DOHH2 (cell line): ENCODE data around the gene DNAJC28.
"Not testable (repeated sequence)": the region's sequence is repeated elsewhere in the genome, so short reads cannot be mapped to it uniquely, and the experiment has no call there.

Experiments
- H3F3A ChIP-seq: fragments of 200-600 bp; sonication (generic), shearing (Covaris generic); 2 replicates; pipeline ENCODE4 v1.6.0; 2016; ENCODE audit warnings: antibody characterized with exemption, mild to moderate bottlenecking; ENCODE audit not compliant: control insufficient read depth, insufficient read depth
- H3K27ac ChIP-seq: fragments of 200-600 bp; sonication (generic); 2 replicates; pipeline ENCODE4 v1.5.1; 2014; ENCODE audit warnings: low read depth, mild to moderate bottlenecking, low read length, moderate library complexity
- H3K27me3 ChIP-seq: fragments of 200-600 bp; sonication (generic); 2 replicates; pipeline ENCODE4 v1.6.1; 2014; ENCODE audit warnings: mild to moderate bottlenecking, low read length, mixed read lengths; ENCODE audit not compliant: control insufficient read depth
- H3K36me3 ChIP-seq: fragments of 200-600 bp; sonication (generic); 2 replicates; pipeline ENCODE4 v1.6.1; 2014; ENCODE audit warnings: mild to moderate bottlenecking, low read length, moderate library complexity, mixed read lengths; ENCODE audit not compliant: control insufficient read depth
- H3K4me1 ChIP-seq: fragments of 200-600 bp; sonication (generic); 2 replicates; pipeline ENCODE4 v1.6.1; 2014; ENCODE audit warnings: mild to moderate bottlenecking, low read length, mixed read lengths; ENCODE audit not compliant: control insufficient read depth
- H3K4me2 ChIP-seq: fragments of 200-600 bp; sonication (generic); 2 replicates; pipeline ENCODE4 v1.6.0; 2014; ENCODE audit warnings: mild to moderate bottlenecking, low read length, moderate library complexity
- H3K4me3 ChIP-seq: fragments of 200-600 bp; sonication (generic); 2 replicates; pipeline ENCODE4 v1.5.1; 2014; ENCODE audit warnings: mild to moderate bottlenecking, low read length, mixed read lengths
- H3K79me2 ChIP-seq: fragments of 200-600 bp; sonication (generic); 2 replicates; pipeline ENCODE4 v1.6.1; 2014; ENCODE audit warnings: mild to moderate bottlenecking, low read length, mixed read lengths; ENCODE audit not compliant: control insufficient read depth
- H3K9me2 ChIP-seq: fragments of 200-600 bp; sonication (generic); replicated peaks from 2 replicates; pipeline ENCODE4 v1.6.1; 2014; ENCODE audit warnings: mild to moderate bottlenecking, low read length, mixed read lengths; ENCODE audit not compliant: control insufficient read depth
- H3K9me3 ChIP-seq: fragments of 200-600 bp; sonication (generic); 2 replicates; pipeline ENCODE4 v1.6.1; 2014; ENCODE audit warnings: antibody characterized with exemption, low read length, mixed read lengths; ENCODE audit not compliant: control insufficient read depth, insufficient read depth
- H4K20me1 ChIP-seq: fragments of 200-600 bp; sonication (generic); 2 replicates; pipeline ENCODE4 v1.6.0; 2014; ENCODE audit warnings: low read depth, mild to moderate bottlenecking, antibody characterized with exemption, low read length, moderate library complexity; ENCODE audit not compliant: control insufficient read depth, insufficient read depth
- EZH2phosphoT487 ChIP-seq: fragments of 200-600 bp; sonication (generic); IDR thresholded peaks from 2 replicates; pipeline ENCODE4 v1.6.1; 2017; ENCODE audit warnings: borderline replicate concordance, mild to moderate bottlenecking, antibody characterized with exemption, low read length, moderate library complexity, mixed read lengths
- TF ChIP-seq, protein P1 (sequence below): fragments of 200-600 bp; sonication (generic); IDR thresholded peaks from one replicate; pipeline ENCODE4 v1.5.1; 2014; ENCODE audit warnings: antibody characterized with exemption, mild to moderate bottlenecking, low read depth, low read length; ENCODE audit not compliant: poor library complexity, severe bottlenecking

DNAJC28 gene

GRCh38 chr21:33470701-33471100 lies 20.8 kb downstream of the DNAJC28 start:
- peaks cover 6% of the 10 kb centered on the region for H3F3A ChIP-seq
- H4K20me1 ChIP-seq = no peaks in the 10 kb centered on the region
- no peak overlapping the region for H3K4me2 ChIP-seq
- H3K27me3 ChIP-seq = no peaks in the 10 kb centered on the region
- H3K9me2 ChIP-seq = no peaks in the 10 kb centered on the region
- peaks cover 4% of the 10 kb centered on the region for H3K4me1 ChIP-seq
- peaks cover 4% of the 10 kb centered on the region; the same call in 1 of the 2 replicates for H3K36me3 ChIP-seq
- no peaks in the 10 kb centered on the region for H3K9me3 ChIP-seq
- H3K27ac ChIP-seq = no peak overlapping the region
- no peak for TF ChIP-seq EZH2phosphoT487
- TF ChIP-seq, protein P1, sequence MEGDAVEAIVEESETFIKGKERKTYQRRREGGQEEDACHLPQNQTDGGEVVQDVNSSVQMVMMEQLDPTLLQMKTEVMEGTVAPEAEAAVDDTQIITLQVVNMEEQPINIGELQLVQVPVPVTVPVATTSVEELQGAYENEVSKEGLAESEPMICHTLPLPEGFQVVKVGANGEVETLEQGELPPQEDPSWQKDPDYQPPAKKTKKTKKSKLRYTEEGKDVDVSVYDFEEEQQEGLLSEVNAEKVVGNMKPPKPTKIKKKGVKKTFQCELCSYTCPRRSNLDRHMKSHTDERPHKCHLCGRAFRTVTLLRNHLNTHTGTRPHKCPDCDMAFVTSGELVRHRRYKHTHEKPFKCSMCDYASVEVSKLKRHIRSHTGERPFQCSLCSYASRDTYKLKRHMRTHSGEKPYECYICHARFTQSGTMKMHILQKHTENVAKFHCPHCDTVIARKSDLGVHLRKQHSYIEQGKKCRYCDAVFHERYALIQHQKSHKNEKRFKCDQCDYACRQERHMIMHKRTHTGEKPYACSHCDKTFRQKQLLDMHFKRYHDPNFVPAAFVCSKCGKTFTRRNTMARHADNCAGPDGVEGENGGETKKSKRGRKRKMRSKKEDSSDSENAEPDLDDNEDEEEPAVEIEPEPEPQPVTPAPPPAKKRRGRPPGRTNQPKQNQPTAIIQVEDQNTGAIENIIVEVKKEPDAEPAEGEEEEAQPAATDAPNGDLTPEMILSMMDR = no peak
- no peak overlapping the region for H3K4me3 ChIP-seq
- peaks cover 45% of the 10 kb centered on the region for H3K79me2 ChIP-seq

DNA sequence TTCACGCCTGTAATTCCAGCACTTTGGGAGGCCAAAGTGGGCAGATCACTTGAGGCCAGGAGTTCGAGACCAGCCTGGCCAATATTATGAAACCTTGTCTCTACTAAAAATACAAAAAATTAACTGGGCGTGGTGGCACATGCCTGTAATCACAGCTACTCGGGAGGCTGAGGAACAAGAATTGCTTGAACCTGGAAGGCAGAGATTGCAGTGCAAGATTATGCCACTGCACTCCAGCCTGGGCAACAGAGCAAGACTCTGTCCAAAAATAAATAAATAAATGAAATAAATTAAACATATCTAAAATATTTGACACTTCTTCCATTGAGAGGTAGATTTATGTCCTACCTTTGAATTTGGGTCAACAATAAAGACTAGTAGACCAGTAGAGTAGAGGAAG lies 22.3 kb downstream of the DNAJC28 start:
- H3K27me3 ChIP-seq = not testable (repeated sequence)

DNA sequence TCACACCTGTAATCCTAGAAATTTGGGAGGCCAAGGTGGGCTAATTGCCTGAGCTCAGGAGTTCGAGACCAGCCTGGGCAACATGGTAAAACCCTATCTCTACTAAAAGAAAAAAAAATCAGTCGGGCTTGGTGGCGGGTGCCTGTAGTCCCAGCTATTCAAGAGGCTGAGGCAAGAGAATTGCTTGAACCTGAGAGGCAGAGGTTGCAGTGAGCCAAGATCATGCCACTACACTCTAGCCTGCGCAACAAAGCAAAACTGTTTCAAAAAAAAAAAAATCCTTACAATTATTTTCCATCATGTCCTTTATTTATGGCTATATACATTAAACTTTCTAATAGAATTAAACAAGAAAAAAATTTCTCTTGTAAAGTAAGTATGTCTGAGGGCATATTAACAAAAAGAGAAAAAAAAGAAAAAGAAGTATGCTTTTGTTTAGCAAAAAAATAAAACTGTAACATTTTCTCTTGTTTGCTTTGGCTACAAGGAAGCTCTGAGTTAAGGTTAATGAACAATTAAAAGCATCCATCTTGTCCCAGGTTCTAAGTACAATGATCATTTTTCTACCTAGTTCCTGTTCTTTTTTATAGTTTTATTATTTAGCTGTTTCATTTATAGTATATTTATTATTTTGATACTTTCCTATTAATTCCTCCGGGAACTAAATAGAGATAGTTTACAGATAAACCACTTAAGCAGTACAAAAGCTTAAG lies 29.8 kb downstream of the DNAJC28 start:
- H3F3A ChIP-seq = peaks cover 14% of the 10 kb centered on the region
- no peaks in the 10 kb centered on the region for H3K27me3 ChIP-seq
- no peaks in the 10 kb centered on the region for H3K79me2 ChIP-seq
- H3K4me2 ChIP-seq = no peak overlapping the region
- no peaks in the 10 kb centered on the region for H3K9me3 ChIP-seq
- no peak overlapping the region for H3K4me3 ChIP-seq
- peaks cover 26% of the 10 kb centered on the region for H3K36me3 ChIP-seq
- no peak overlapping the region for H3K27ac ChIP-seq
- no peaks in the 10 kb centered on the region for H3K9me2 ChIP-seq
- TF ChIP-seq, protein P1 = no peak
- no peak for TF ChIP-seq EZH2phosphoT487
- no peaks in the 10 kb centered on the region for H4K20me1 ChIP-seq
- H3K4me1 ChIP-seq = peaks cover 7% of the 10 kb centered on the region

More for the DNA sequence above, 22.3 kb downstream of the DNAJC28 start:
- not testable (repeated sequence) for H3K4me3 ChIP-seq, H3K9me2 ChIP-seq, H3F3A ChIP-seq, H3K27ac ChIP-seq, H3K4me2 ChIP-seq, H4K20me1 ChIP-seq, H3K9me3 ChIP-seq, H3K4me1 ChIP-seq
- H3K79me2 ChIP-seq = peaks cover 32% of the 10 kb centered on the region
- peaks cover 11% of the 10 kb centered on the region for H3K36me3 ChIP-seq

DNA sequence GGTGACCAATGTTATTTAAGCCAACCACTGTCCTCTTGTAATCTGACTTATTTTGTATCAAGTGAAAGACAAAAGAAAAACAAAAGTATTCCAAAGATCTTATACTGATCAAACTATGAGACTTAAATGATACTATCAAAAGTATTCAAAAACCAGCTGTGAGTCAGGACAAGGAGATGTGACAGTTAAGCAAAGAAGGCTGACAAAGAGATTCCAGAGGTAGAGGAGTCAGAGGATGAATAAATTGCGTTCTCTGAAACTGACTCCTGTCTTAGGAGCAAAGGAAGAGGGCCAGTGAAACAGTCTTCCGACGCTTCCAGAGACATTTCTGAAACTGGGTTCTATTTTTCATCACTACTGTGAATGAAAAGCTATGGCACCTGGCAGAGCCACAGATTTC lies 32.7 kb downstream of the DNAJC28 start:
- Histone ChIP-seq H4K20me1 (no peaks in the 10 kb centered on the region), H3K27me3 (no peaks in the 10 kb centered on the region), H3K27ac (no peak overlapping the region), H3F3A (0 out of 2 replicates have a peak, but pooled peaks cover 4% of the 10 kb centered on the region), H3K9me3 (no peaks in the 10 kb centered on the region), H3K4me1 (no peaks in the 10 kb centered on the region), H3K9me2 (no peaks in the 10 kb centered on the region), H3K36me3 (peaks cover 18% of the 10 kb centered on the region), H3K79me2 (no peaks in the 10 kb centered on the region), H3K4me3 (no peak overlapping the region), H3K4me2 (no peak overlapping the region)
- TF ChIP-seq, protein P1 = no peak
- TF ChIP-seq EZH2phosphoT487 = no peak
